Lower leg skin (tissue), 3 donors: ENCODE data around the gene COA8.

Experiments
- CTCF ChIP-seq, 3 donors: fragments of 450-650 bp; IDR thresholded peaks; one replicate each; pipeline ENCODE4 v1.5.1; 2016; ENCODE audit warnings: antibody characterized with exemption in 3 of 3, mild to moderate bottlenecking in 3 of 3, moderate library complexity in 2 of 3
- POLR2A ChIP-seq, 2 donors: fragments of 450-650 bp; IDR thresholded peaks; one replicate each; pipeline ENCODE4 v1.6.1; 2016 to 2017; ENCODE audit warnings: antibody characterized with exemption in 2 of 2, mild to moderate bottlenecking in 1 of 2, moderate library complexity in 1 of 2

DNA sequence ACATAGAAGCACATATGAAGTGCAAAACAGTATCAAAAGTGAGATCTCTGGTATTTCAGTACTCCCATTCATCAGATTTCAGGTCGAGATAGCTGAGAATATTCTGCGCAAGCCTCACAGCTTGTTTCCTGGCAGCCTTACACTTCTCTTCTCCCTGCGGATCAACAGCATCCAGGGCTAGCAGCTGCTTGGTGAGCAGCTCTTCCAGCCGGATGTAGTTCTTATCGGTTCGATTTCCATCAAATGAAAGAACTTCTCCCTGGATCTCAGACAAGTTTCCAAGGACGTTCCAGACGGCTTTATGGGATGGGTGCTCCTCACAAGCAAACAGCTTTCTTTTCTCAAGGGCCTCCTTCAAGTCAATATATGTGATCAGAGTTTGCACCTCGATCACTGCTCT, 3.0 kb upstream of the COA8 start:
- TF ChIP-seq CTCF (IDR thresholded peaks at IDR 0.05) (no peak), POLR2A (IDR thresholded peaks at IDR 0.05) (no peak)
